HG03469 (cell line): Measurements from ENCODE around the gene HGD.
A peak's percentile ranks its signal among the peaks of the same experiment; 100 is the strongest.
"Not testable (repeated sequence)": the region's sequence is repeated elsewhere in the genome, so short reads cannot be mapped to it uniquely, and the experiment has no call there.

Source experiments
- ATAC-seq: cut with Tn5 transposase; IDR thresholded peaks from one replicate; pipeline ENCODE4 v1.9.1; 2021; ENCODE audit warnings: mild to moderate bottlenecking, moderate library complexity, moderate number of reproducible peaks; ENCODE audit not compliant: unreplicated experiment

HGD gene

GRCh38 chr3:120640231-120640630 lies 41.8 kb downstream of the HGD start:
- no peak for ATAC-seq

GRCh38 chr3:120638820-120639219 lies 43.2 kb downstream of the HGD start:
- ATAC-seq, result not testable (repeated sequence)

- ATAC-seq, result no peak
Measured at GRCh38 chr3:120637851-120638559, 44.0 kb downstream of the HGD start.

GRCh38 chr3:120636795-120637401 lies 45.1 kb downstream of the HGD start:
- ATAC-seq, result no peak

GRCh38 chr3:120634539-120634938 lies 47.5 kb downstream of the HGD start:
- no peak for ATAC-seq

- ATAC-seq, result no peak
Measured at GRCh38 chr3:120625159-120625586, 56.9 kb downstream of the HGD start.

GRCh38 chr3:120623727-120624093 lies 58.3 kb downstream of the HGD start:
- no peak for ATAC-seq

GRCh38 chr3:120622870-120623726 lies 58.9 kb downstream of the HGD start:
- ATAC-seq, result no peak

GRCh38 chr3:120622457-120622856 lies 59.6 kb downstream of the HGD start:
- ATAC-seq, result no peak

- not testable (repeated sequence) for ATAC-seq
Measured at GRCh38 chr3:120616745-120617144, 65.3 kb downstream of the HGD start.

- ATAC-seq, result no peak
Measured at GRCh38 chr3:120615847-120616609, 66.0 kb downstream of the HGD start.

- no peak for ATAC-seq
Measured at GRCh38 chr3:120614765-120615164, 67.3 kb downstream of the HGD start.

GRCh38 chr3:120608506-120608905 lies 73.5 kb downstream of the HGD start:
- no peak for ATAC-seq

- ATAC-seq, result no peak
Measured at GRCh38 chr3:120604784-120605183, 77.3 kb downstream of the HGD start.

- no peak for ATAC-seq
Measured at GRCh38 chr3:120604382-120604781, 77.7 kb downstream of the HGD start.

- ATAC-seq, result no peak
Measured at GRCh38 chr3:120602682-120603081, 79.4 kb downstream of the HGD start.

- ATAC-seq, result no peak
Measured at GRCh38 chr3:120601554-120601953, 80.5 kb downstream of the HGD start.

- no peak for ATAC-seq
Measured at GRCh38 chr3:120599211-120599610, 82.8 kb downstream of the HGD start.

GRCh38 chr3:120597445-120598049 lies 84.5 kb downstream of the HGD start:
- ATAC-seq, result peak; percentile 40

- ATAC-seq, result no peak
Measured at GRCh38 chr3:120596853-120597223, 85.2 kb downstream of the HGD start.
